Measurements from ENCODE around the gene NLRX1.
"Not testable (repeated sequence)": the region's sequence is repeated elsewhere in the genome, so short reads cannot be mapped to it uniquely, and the experiment has no call there.

Gene NLRX1

DNA sequence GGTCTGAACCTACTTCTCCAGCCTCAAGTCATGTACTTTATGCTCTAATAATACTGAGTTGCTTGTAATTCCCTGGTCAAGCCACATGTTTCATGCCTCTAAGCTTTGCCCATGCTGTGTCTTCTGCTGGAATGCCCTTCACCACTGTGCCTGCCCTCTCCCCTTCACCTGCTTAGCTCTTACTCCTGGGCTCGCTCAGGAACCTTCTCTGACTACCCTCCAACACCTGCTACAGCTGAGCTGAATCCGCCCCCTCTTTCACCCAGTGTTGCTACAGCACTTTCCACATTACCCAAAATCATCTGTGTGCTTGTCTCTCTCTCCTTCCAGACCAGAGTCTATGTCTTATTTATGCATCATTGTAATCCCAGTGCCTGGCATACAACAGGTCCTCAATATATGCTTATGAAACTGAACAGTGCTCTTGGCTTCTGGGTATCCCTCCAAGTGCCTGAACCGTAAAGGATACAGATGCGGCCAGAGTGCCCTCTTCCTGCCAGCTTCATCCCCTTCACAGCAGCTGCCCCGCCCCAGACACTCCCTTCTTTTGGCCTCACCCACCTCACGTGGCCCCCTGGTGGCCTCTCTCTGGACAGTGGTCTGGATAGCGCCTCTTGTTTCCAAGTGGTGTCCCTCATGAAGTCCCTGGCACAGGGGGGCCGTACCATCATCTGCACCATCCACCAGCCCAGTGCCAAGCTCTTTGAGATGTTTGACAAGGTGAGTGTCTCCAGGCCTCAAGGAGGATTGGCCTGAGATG is 12.6 kb upstream of the NLRX1 start:
- DNase-seq: no peak

DNA sequence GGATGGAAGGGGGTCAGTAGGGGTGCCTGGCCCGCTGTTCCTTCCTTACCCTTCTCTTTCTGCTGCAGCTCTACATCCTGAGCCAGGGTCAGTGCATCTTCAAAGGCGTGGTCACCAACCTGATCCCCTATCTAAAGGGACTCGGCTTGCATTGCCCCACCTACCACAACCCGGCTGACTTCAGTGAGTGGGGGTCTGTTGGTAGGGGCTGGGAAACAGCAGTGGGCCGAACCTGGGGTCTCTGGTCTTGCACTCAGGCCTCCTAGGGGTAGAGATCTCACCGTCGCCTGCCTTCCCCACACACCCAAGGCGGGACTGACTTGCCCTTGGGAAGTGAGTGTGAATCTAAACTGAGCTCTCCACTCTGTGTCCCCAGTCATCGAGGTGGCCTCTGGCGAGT is 12.0 kb upstream of the NLRX1 start:
- DNase-seq: no peak

DNA sequence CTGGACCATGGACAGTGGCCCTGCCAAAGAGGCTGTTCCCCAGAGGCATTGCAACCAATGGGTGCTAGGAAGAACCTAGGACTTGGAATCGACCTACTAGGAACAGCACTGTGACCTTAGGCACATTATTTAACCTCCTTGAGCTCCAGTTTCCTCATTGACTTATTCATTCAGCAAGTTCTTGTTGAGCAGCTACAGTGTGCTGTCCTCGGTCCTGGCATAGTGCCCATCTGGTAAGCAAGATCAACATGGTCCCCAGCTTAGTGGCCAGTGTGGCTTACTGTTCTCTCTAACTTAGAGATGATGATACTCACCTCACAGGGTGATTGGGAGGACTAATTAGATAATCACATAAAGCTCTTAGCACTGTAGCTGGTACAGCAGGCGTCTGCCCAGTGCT is 11.5 kb upstream of the NLRX1 start:
- DNase-seq: no peak

DNA sequence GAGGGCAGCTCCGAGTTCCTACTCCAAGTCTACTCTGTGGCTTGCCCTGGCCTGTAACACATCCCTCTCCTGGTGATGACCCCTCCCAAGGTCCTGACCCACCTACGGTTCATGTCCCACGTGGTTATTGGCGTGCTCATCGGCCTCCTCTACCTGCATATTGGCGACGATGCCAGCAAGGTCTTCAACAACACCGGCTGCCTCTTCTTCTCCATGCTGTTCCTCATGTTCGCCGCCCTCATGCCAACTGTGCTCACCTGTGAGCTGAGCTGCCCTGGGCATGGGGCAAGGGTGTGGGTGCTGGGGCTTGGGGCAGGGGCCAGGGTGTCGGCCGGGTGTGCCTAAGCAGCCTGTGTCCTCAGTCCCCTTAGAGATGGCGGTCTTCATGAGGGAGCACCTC is 10.1 kb upstream of the NLRX1 start:
- no peak for DNase-seq

DNA sequence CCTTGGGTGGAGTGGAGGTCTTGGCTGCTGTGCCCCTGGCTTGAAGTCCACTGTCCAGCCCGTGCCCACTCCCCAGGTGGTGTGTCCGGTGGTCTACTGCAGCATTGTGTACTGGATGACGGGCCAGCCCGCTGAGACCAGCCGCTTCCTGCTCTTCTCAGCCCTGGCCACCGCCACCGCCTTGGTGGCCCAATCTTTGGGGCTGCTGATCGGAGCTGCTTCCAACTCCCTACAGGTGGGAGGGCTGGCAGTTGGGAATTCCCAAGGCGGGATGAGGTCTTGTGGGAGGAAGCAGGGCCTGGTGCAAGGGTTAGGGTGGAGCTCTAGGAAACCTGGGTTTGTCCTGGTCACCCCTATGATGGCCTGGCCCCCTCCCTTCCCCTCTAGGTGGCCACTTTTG is 8.4 kb upstream of the NLRX1 start:
- no peak for DNase-seq

DNA sequence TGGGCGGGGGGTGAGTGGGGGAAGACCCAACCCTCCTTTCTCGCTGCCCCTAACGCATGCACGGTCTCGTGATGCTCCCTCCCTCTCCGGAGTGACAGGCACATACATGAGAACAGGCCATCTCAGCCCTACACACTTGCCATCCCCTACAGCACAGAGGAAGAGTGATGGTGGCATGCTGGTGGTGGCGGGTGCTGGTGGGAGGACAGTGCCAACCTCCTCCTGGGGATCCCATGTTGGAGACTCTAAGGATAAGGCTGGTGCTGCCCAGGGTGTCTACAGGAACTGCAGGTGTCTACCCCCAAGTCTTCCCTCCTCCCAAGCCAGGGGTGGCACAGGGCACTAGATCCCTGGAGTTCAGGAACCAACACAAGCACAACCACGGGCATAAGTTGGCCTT is 6.7 kb upstream of the NLRX1 start:
- DNase-seq: no peak

DNA sequence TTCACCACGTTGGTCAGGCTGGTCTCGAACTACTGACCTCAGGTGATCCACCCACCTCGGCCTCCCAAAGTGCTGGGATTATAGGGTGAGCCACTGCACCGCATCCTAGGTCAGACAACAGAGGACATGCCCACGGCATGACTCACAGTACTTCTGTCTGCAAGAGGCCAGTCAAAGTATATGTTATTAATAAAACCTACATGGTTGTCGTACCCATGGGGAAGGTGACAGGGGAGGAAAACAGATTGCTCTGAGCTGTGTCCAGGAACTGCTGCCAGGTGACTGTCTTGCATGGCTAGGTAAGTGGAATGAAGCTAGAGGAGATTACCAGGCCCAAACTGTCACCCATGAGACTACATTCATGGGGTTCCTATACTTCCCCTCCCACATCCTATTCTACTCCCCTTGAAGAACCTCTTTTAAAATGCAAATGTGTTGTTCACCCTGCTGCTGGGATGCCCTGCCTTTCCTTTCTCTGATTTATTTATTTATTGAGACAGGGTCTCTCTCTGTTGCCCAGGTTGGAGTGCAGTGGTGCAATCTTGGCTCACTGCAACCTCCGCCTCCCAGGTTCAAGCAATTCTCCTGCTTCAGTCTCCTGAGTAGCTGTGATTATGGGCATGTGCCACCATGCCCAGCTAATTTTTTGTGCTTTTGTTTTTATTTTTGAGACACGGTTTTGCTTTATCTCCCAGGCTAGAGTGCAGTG is 2.0 kb upstream of the NLRX1 start:
- DNase-seq: no peak

DNA sequence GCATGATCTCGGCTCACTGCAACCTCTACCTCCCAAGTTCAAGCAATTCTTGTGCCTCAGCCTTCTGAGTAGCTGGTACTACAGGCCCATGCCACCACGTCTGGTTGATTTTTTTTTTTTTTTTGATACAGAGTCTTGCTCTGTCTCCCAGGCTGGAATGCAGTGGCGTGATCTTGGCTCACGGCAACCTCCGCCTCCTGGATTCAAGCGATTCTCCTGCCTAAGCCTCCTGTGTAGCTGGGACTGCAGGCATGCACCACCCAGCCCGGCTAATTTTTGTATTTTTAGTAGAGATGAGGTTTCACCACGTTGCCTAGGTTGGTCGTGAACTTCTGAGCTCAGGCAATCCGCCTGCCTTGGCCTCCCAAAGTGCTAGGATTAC is 1.5 kb upstream of the NLRX1 start:
- not testable (repeated sequence) for DNase-seq

DNA sequence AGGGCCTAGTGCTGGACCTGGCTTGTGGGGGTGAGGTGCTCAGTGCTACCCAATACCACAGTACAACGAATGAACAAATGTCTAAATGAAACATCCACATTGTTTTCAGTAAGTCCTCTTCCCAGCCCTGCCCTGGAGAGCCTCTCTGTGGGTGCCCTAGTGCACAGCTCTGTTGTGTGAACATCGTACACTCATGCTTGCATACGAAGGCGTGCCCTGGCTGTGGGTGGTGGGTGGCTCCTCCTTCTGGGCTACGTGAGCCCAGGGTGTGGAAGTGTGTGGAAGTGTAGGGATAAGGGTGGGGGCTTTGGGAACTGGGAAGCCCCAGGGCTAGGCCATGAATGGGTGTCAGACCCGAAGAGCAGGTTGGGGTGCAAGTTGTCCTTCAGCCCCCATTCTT is 592 bp upstream of the NLRX1 start:
- no peak for DNase-seq

DNA sequence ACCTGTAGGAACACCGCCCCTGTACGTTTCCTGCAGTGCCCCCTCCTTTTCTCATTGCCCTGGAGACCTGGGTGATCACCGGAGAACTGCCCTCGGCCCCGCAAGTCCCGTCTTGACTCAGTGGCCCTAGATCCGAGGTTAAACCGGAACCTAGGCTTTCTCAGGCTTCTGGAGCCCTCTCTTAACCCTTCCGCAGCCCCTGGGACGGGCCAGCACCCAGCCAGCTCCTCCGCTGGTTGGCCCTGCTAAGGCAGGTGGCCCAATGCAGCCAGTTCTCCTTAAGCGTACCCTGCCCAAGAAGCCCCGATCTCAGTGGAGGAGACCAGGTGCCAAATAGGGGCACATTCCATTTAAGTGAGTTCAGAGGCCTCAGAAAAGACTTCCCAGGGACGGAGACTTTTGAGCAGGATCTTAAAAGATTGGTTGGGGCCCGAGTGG is 776 bp downstream of the NLRX1 start:
- DNase-seq: peak; percentile 64

DNA sequence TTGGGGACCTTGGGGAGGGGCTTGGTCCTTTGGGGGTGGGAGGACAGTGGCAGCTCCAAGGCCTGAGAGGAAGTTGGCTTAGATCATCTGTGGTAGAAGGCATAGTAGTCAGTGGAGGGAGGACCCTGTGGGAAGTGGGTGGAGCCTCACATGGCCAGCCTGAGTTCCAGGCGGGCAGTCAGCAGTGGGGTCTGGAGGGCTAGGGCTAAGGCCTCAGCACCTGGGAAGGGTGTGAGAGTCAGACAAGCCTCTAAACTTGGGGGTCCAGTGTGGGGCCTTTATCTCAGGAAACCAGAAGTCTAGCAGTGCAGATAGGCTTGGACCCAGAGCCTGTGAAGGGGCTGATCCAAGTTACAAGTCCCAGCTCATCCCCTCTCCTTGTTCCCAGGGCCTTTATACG is 4.0 kb downstream of the NLRX1 start:
- no peak for DNase-seq

DNA sequence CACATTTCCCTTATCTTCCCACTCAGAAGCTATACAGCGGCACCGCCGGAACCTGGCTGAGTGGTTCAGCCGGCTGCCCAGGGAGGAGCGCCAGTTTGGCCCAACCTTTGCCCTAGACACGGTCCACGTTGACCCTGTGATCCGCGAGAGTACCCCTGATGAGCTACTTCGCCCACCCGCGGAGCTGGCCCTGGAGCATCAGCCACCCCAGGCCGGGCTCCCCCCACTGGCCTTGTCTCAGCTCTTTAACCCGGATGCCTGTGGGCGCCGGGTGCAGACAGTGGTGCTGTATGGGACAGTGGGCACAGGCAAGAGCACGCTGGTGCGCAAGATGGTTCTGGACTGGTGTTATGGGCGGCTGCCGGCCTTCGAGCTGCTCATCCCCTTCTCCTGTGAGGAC is 4.9 kb downstream of the NLRX1 start:
- DNase-seq: no peak

DNA sequence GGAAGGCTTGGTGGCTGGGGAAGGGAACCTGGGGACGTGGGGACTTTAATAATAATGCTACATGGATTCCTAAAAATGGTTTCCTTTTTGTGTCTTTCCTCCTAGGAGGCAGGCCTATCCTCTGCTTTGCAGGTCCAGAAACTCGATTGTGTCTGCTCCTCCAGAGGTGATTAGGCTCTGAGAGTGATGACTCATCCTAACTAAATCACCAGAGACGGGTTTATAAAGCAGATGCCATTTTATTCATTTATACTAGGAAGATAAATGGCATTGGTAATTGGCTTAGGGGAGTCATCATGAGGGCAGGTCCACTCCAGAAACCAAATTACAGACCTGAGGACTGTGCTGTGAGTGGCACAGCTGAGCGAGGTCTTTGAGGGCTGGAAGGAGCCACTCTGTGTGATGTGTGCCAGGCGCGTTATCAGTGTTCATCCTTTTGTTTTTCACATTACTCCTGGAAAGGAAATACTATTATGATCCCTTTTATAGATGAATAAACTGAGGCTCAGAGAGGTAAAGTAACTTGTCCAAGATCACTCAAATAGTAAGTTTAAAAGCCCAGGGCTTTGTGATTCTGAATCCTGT is 7.1 kb downstream of the NLRX1 start:
- DNase-seq: no peak

DNA sequence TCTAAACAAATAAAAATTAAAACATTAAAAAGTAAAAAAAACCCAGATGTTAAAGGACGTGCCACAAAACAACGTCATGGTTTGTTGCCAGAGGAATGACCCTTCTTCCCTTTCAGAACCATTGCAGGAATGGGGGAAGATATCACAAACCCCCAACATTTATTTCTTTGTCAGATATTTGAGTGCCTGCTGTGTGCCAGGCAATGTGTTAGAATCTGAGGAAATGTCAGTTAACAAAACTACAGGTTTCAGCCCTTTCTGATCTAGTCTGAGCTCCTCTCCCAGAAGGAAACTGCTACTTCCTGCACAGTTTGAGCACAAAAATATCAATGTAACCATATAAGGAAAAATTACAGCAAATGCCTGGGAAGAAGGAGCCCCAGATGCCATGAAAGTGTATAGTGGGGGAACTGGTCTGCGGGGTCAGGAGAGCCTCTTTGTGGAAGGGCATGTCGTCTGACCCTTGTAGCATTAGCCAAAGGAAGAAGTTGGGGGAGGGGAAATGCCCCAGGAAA is 9.7 kb downstream of the NLRX1 start:
- DNase-seq: no peak

DNA sequence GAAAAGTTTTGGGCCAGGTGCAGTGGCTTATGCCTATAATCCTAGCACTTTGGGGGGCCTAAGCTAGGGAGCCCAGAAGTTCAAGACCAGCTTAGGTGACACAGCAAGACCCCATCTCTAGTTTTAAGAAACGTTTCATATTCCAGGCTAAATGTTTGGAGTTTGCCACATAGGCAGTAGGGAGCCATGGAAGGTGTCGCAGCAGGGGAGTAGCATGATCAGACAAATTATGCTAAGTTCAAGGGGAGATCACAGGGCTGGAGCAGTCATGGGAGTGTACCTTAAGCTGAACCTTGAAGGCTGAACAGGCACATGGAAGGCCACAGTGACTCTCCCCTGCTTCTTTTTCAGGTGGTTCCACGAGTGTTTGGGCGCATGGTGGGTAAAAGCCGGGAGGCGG is 10.8 kb downstream of the NLRX1 start:
- DNase-seq: no peak

DNA sequence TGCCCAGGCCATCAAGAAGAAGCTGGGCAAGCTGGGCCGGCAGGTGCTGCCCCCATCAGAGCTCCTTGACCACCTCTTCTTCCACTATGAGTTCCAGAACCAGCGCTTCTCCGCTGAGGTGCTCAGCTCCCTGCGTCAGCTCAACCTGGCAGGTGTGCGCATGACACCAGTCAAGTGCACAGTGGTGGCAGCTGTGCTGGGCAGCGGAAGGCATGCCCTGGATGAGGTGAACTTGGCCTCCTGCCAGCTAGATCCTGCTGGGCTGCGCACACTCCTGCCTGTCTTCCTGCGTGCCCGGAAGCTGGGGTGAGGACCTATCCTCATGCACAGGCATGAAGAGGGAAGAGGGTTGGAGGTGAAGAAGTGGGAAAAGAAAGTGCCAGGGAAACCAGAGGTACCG is 11.5 kb downstream of the NLRX1 start:
- no peak for DNase-seq

DNA sequence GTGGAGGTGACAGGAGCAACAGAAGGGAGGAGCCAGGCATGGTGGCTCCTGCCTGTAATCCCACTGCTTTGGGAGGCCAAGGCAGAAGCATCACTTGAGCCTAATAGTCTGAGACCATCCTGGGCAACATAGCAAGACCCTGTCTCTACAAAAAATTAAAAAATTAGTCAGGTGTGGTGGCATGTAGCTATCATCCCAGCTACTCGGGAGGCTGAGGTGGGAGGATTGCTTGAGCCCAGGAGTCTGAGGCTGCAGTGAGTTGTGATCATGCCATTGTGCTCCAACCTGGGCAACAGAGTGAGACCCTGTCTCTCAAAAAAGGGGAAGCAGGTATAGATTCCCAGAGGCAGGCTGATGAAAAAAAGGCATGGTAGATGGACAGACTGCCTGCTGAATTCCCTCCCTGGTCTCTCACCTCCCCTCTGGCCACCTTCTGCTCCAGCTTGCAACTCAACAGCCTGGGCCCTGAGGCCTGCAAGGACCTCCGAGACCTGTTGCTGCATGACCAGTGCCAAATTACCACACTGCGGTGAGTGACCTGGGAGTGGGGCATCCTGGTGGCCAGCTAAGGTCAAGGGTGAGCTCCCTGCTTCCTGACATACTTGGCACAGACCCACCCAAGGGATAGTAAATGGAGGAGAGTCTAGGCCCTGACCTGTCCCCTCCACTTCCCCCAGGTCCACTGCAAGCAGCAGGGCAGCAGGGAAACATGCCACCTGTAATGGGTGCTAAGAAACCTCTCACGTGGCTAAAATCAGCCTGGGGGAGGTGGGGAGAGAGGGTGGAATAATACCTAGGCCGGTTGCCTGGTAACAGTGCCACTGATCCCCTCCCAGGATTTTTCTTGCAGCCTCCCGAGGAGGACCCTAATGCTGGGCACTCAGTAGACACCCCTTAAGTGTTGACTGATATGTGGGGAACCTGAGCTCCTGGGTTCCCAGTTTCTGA is 12.5 kb downstream of the NLRX1 start:
- no peak for DNase-seq

DNA sequence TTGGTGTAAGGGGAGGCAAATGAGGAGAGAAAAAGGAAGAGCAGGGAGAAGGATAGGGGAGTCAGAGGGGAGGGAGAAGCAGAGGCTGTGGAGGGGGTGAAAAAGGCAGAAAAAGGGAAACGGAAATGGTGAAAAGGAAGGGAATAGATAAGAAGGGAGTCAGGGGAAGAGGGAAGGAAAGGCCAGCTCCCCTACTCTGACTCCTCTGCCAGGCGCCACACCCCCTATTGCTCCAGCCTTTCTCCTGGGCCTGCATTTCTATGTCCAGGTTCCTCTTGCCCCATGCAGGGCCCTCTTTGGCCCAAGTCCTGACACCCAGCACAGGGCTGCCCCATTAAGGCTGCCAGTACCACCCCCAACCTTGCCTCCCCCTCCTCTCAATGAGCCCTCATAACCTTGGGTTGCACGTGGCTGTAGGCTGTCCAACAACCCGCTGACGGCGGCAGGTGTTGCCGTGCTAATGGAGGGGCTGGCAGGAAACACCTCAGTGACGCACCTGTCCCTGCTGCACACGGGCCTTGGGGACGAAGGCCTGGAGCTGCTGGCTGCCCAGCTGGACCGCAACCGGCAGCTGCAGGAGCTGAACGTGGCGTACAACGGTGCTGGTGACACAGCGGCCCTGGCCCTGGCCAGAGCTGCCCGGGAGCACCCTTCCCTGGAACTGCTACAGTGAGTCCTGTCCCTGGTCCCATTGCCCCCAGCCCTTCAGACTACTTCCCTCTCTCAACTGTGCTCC is 13.3 kb downstream of the NLRX1 start:
- DNase-seq: no peak

DNA sequence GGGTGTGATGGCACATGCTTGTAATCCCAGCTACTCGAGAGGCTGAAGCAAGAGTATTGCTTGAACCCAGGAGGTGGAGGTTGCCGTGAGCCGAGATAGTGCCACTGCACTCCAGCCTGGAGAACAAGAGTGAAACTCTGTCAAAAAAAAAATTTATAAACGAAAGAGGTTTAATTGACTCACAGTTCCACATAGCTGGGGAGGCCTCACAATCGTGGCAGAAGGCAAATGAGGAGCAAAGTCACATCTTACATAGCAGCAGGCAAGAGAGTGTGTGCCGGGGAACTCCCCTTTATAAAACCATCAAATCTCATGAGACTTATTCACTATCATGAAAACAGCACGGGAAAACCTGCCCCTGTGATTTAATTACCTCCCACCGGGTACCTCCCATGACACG is 15.9 kb downstream of the NLRX1 start:
- DNase-seq: not testable (repeated sequence)

DNA sequence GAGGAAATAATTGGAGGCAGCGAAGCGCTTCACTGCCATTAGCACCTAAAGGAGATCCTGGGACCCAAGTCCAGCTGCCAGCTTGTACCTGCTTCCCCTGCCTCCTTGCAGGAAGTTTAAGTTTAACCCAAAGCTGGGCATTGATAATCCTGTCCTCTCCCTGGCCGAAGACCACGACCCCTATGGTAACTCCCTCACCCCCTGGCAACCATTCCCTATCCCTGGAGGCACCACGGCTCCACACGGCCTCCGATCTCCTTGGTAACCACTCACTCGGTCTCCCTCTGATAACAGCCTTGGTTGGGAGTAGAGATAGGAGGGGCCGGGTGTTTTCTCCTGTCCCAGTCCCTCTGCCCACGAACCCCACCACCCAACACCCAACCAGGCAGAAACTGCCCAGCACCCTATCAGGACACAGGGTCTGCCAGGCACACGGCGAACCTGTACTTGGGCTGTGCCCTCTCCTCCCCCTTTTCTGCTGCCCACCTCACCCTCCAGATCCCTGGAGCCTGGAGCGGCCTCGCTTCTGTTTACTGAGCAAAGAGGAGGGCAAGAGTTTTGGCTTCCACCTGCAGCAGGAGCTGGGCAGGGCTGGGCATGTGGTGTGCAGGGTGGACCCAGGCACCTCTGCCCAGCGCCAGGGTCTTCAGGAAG is 17.6 kb downstream of the NLRX1 start:
- DNase-seq: no peak

DNA sequence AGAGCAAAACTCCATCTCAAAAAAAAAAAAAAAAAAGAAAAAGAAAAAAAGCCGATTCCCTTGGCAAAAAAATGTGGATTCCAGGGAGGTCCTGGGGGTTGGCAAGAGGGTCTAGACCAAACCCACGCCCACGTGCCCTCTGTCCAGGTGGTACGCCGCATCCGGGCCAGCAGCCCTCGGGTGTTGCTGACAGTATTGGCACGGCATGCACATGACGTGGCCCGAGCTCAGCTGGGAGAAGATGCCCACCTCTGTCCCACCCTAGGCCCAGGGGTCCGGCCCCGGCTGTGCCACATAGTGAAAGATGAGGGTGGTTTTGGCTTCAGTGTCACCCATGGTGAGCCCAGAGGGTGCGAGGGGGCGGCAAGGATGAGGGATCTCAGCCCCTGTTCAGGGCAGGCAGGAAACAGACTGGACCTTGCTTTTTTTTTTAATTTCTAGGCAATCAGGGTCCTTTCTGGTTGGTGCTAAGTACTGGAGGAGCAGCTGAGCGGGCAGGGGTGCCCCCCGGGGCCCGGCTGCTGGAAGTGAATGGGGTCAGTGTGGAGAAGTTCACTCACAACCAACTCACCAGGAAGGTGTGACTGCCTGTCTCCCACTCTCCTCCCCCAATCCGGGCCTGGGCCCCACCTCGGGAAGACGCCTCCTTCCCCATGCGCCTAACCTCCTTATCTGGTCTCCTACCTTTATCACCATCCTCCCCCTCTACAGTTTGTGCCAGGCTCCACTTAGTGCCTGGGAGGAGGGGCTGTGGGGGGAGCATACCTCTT is 18.8 kb downstream of the NLRX1 start:
- no peak for DNase-seq
